SK-N-SH (cell line): ENCODE results near the gene CDKAL1. TPM values are rescaled to one million over a fixed set of nuclear protein-coding genes. Genes with fewer than 3 reads are reported as not detected.
"Not testable (repeated sequence)": the region's sequence is repeated elsewhere in the genome, so short reads cannot be mapped to it uniquely, and the experiment has no call there.

Experiments used
- CTCF ChIA-PET: fragments of 300-600, 350-600 bp; formaldehyde crosslinking; extraction: SDS; loops from one replicate; lab custom pipeline; 2021; lab: Yijun Ruan, JAX
- POLR2A ChIA-PET: fragments of 350-600 bp; sonication (Branson Sonifier 250); formaldehyde crosslinking; extraction: SDS; loops from one replicate; lab custom pipeline; 2020; ENCODE audit warnings: antibody characterized with exemption, inconsistent platforms; lab: Yijun Ruan, JAX
- DNase-seq: peaks from one replicate; pipeline ENCODE4 v3.0.0; 2012
- H2AFZ ChIP-seq: fragments of 200-600 bp; sonication (generic); 2 replicates; pipeline ENCODE4 v1.8.1; 2016; ENCODE audit warnings: antibody characterized with exemption, mild to moderate bottlenecking, low read depth
- H3F3A ChIP-seq: fragments of 200-600 bp; sonication (generic); replicated peaks from 2 replicates; pipeline ENCODE3; 2016; ENCODE audit warnings: antibody characterized with exemption, mild to moderate bottlenecking; ENCODE audit not compliant: insufficient read depth
- H3K27ac ChIP-seq, 2 experiments: fragments of 200-500 bp in 1 of 2; fragments of 200-600 bp in 1 of 2; sonication (Bioruptor generic) in 1 of 2; sonication (generic), shearing (Covaris generic) in 1 of 2; 2 replicates each; pipeline versions ENCODE4 v1.5.1 to v1.6.1; 2014 to 2016; ENCODE audit warnings: low read depth in 2 of 2, inconsistent platforms in 1 of 2, low read length in 1 of 2, mild to moderate bottlenecking in 1 of 2, mixed read lengths in 1 of 2
- H3K27me3 ChIP-seq: fragments of 200-600 bp; sonication (generic), shearing (Covaris generic); 2 replicates; pipeline ENCODE4 v1.6.1; 2016; ENCODE audit warnings: mixed run types; ENCODE audit not compliant: insufficient read depth
- H3K36me3 ChIP-seq, 2 experiments: fragments of 200-500 bp in 1 of 2; fragments of 200-600 bp in 1 of 2; sonication (Bioruptor generic) in 1 of 2; sonication (generic) in 1 of 2; replicated peaks in 1 of 2; 2 replicates each; pipeline versions ENCODE3 to v1.5.1; 2014 to 2016; ENCODE audit warnings: low read length in 1 of 2, mild to moderate bottlenecking in 1 of 2; ENCODE audit not compliant: insufficient read depth in 2 of 2, control insufficient read depth in 1 of 2
- H3K4me1 ChIP-seq, 2 experiments: fragments of 200-500 bp in 1 of 2; fragments of 200-600 bp in 1 of 2; sonication (Bioruptor generic) in 1 of 2; sonication (generic), shearing (Covaris generic) in 1 of 2; 2 replicates each; pipeline versions ENCODE4 v1.5.1 to v1.6.1; 2014 to 2016; ENCODE audit warnings: low read depth in 1 of 2, low read length in 1 of 2, mixed run types in 1 of 2; ENCODE audit not compliant: insufficient read depth in 2 of 2, control insufficient read depth in 1 of 2
- H3K4me2 ChIP-seq: fragments of 200-600 bp; sonication (generic), shearing (Covaris generic); 2 replicates; pipeline ENCODE4 v1.6.1; 2017; ENCODE audit warnings: mixed run types
- H3K4me3 ChIP-seq, 2 experiments: fragments of 200-500 bp in 1 of 2; fragments of 200-600 bp in 1 of 2; sonication (Bioruptor generic) in 1 of 2; sonication (generic), shearing (Covaris generic) in 1 of 2; 2 replicates each; pipeline versions ENCODE4 v1.5.1 to v1.8.1; 2014 to 2016; ENCODE audit warnings: low read depth in 2 of 2, inconsistent platforms in 1 of 2, low read length in 1 of 2, mild to moderate bottlenecking in 1 of 2, mixed read lengths in 1 of 2, moderate library complexity in 1 of 2
- H3K79me2 ChIP-seq: fragments of 200-600 bp; sonication (generic); 2 replicates; pipeline ENCODE4 v1.8.1; 2017; ENCODE audit warnings: mild to moderate bottlenecking; ENCODE audit not compliant: insufficient read depth
- H3K9ac ChIP-seq: fragments of 200-600 bp; sonication (generic); 2 replicates; pipeline ENCODE4 v1.6.1; 2017; ENCODE audit warnings: mixed run types
- H3K9me2 ChIP-seq: fragments of 200-600 bp; sonication (generic); 2 replicates; pipeline ENCODE4 v1.6.1; 2017; ENCODE audit warnings: mixed run types
- H3K9me3 ChIP-seq: fragments of 200-600 bp; sonication (generic); 2 replicates; pipeline ENCODE4 v1.6.1; 2017; ENCODE audit warnings: mixed run types, mild to moderate bottlenecking, moderate library complexity
- H4K20me1 ChIP-seq: fragments of 200-600 bp; sonication (generic); 2 replicates; pipeline ENCODE4 v1.6.1; 2017; ENCODE audit warnings: mild to moderate bottlenecking, mixed run types; ENCODE audit not compliant: insufficient read depth
- FOXM1 ChIP-seq: IDR thresholded peaks from 2 replicates; pipeline ENCODE4 v1.4.0; 2012; ENCODE audit warnings: low read depth, mild to moderate bottlenecking
- MEF2A ChIP-seq: IDR thresholded peaks from 2 replicates; pipeline ENCODE4 v1.4.0; 2012; ENCODE audit warnings: low read depth, borderline replicate concordance
- MXI1 ChIP-seq: IDR thresholded peaks from 2 replicates; pipeline ENCODE4 v1.6.1; 2012; ENCODE audit warnings: mild to moderate bottlenecking, low read depth, low read length, improper control_type of control experiment
- NRF1 ChIP-seq: IDR thresholded peaks from 2 replicates; pipeline ENCODE4 v1.6.1; 2012; ENCODE audit warnings: low read depth, mild to moderate bottlenecking, low read length
- POLR2AphosphoS5 ChIP-seq: IDR thresholded peaks from 2 replicates; pipeline ENCODE4 v1.6.1; 2012; ENCODE audit warnings: low read depth, low read length
- RFX5 ChIP-seq: IDR thresholded peaks from 2 replicates; pipeline ENCODE4 v1.6.1; 2012; ENCODE audit warnings: mild to moderate bottlenecking, improper control_type of control experiment, low read length
- RXRA ChIP-seq: IDR thresholded peaks from 2 replicates; pipeline ENCODE4 v1.4.0; 2012; ENCODE audit warnings: low read depth, mild to moderate bottlenecking, borderline replicate concordance
- SIN3A ChIP-seq: IDR thresholded peaks from 2 replicates; pipeline ENCODE4 v1.6.1; 2012; ENCODE audit warnings: low read depth, mild to moderate bottlenecking, low read length, moderate library complexity, borderline replicate concordance
- TCF12 ChIP-seq: IDR thresholded peaks from 2 replicates; pipeline ENCODE4 v1.4.0; 2012
- USF1 ChIP-seq: IDR thresholded peaks from 2 replicates; pipeline ENCODE4 v1.4.0; 2012; ENCODE audit warnings: low read depth, borderline replicate concordance
- YY1 ChIP-seq: IDR thresholded peaks from 2 replicates; pipeline ENCODE4 v1.4.0; 2012; ENCODE audit warnings: low read depth, mild to moderate bottlenecking
- WGBS: methylation state at CpG from one replicate; pipeline ENCODE4 v1.1.6; 2017; ENCODE audit warnings: low lambda C conversion rate; 5-methylcytosine and 5-hydroxymethylcytosine counted together
- polyA plus RNA-seq, 3 experiments: library from polyadenylated mRNA; depleted of rRNA; stranded (reverse); fragments of >200 nt; gene quantifications; 2 replicates each; pipeline ENCODE4 v1.2.3, GENCODE V29; 2012
- TF ChIP-seq, protein P1 (sequence below): IDR thresholded peaks from 2 replicates; pipeline ENCODE4 v1.6.1; 2012; ENCODE audit warnings: mild to moderate bottlenecking, low read depth, low read length, moderate library complexity
- TF ChIP-seq, protein P2 (sequence below): IDR thresholded peaks from 2 replicates; pipeline ENCODE4; 2012

Gene CDKAL1
- polyA plus RNA-seq, 1 of the 3 experiments (the other 2 are of a cell fraction) = 2.6 TPM

- no peak for TF ChIP-seq RFX5
- TF ChIP-seq NRF1 = no peak
- no peak for TF ChIP-seq MXI1
- no peak for TF ChIP-seq TCF12
- no peak for TF ChIP-seq RXRA
- TF ChIP-seq YY1 = no peak
- no peak for TF ChIP-seq POLR2AphosphoS5
- TF ChIP-seq, protein P1, sequence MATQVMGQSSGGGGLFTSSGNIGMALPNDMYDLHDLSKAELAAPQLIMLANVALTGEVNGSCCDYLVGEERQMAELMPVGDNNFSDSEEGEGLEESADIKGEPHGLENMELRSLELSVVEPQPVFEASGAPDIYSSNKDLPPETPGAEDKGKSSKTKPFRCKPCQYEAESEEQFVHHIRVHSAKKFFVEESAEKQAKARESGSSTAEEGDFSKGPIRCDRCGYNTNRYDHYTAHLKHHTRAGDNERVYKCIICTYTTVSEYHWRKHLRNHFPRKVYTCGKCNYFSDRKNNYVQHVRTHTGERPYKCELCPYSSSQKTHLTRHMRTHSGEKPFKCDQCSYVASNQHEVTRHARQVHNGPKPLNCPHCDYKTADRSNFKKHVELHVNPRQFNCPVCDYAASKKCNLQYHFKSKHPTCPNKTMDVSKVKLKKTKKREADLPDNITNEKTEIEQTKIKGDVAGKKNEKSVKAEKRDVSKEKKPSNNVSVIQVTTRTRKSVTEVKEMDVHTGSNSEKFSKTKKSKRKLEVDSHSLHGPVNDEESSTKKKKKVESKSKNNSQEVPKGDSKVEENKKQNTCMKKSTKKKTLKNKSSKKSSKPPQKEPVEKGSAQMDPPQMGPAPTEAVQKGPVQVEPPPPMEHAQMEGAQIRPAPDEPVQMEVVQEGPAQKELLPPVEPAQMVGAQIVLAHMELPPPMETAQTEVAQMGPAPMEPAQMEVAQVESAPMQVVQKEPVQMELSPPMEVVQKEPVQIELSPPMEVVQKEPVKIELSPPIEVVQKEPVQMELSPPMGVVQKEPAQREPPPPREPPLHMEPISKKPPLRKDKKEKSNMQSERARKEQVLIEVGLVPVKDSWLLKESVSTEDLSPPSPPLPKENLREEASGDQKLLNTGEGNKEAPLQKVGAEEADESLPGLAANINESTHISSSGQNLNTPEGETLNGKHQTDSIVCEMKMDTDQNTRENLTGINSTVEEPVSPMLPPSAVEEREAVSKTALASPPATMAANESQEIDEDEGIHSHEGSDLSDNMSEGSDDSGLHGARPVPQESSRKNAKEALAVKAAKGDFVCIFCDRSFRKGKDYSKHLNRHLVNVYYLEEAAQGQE = no peak
- TF ChIP-seq, protein P2, sequence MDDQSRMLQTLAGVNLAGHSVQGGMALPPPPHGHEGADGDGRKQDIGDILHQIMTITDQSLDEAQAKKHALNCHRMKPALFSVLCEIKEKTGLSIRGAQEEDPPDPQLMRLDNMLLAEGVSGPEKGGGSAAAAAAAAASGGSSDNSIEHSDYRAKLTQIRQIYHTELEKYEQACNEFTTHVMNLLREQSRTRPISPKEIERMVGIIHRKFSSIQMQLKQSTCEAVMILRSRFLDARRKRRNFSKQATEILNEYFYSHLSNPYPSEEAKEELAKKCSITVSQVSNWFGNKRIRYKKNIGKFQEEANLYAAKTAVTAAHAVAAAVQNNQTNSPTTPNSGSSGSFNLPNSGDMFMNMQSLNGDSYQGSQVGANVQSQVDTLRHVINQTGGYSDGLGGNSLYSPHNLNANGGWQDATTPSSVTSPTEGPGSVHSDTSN = no peak
- TF ChIP-seq SIN3A = no peak
- TF ChIP-seq USF1 = no peak
- no peak for TF ChIP-seq MEF2A
- no peak for TF ChIP-seq FOXM1
- no peak for DNase-seq
Measured at GRCh38 chr6:20922743-20923142, 388.5 kb downstream of the CDKAL1 start.

DNA sequence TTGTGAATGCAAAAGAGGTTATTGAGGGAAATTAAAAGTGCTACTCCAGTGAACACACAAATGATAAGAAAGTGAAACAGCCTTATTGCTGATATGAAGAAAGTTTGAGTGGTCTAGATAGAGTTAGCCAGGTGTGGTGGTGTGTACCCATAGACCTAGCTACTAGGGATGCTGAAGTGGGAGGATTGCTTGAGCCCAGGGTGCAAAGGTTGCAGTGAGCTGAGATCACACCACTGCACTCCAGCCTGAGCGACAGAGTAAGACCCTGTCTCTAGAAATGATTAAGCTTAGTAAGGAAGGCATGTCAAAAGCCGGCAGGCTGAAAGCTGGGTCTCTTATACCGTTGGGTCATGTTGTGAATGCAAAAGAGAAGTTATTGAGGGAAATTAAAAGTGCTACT, 389.8 kb downstream of the CDKAL1 start:
- DNase-seq, H3K27ac ChIP-seq, H2AFZ ChIP-seq, H3K79me2 ChIP-seq, POLR2A ChIA-PET, H3K4me2 ChIP-seq, H3K27me3 ChIP-seq, H3K9me2 ChIP-seq, H4K20me1 ChIP-seq, H3F3A ChIP-seq, H3K4me3 ChIP-seq, H3K36me3 ChIP-seq, H3K9me3 ChIP-seq, H3K9ac ChIP-seq, H3K4me1 ChIP-seq, CTCF ChIA-PET: not testable (repeated sequence)
- 96% methylated on average over 3 of the region's 3 CpGs for WGBS

More at GRCh38 chr6:20922743-20923142, 388.5 kb downstream of the CDKAL1 start:
- Histone ChIP-seq H3K27ac (no peak overlapping the region), H2AFZ (no peak overlapping the region), H3K4me3 (no peak overlapping the region), H3K27me3 (no peaks in the 10 kb centered on the region), H4K20me1 (no peaks in the 10 kb centered on the region), H3F3A (no peaks in the 10 kb centered on the region), H3K9me2 (no peaks in the 10 kb centered on the region), H3K79me2 (no peaks in the 10 kb centered on the region), H3K9me3 (no peaks in the 10 kb centered on the region), H3K4me1 (no peaks in the 10 kb centered on the region; a peak in 1 of 4 replicates), H3K36me3 (no peaks in the 10 kb centered on the region), H3K4me2 (no peak overlapping the region), H3K9ac (no peak overlapping the region)
- CTCF ChIA-PET = no interaction called here
- POLR2A ChIA-PET = no interaction called here
